ENCODE results near the gene TRAF3IP3.

TRAF3IP3 gene

GRCh38 chr1:209755926-209756614 is at the start of gene TRAF3IP3:
Gene TRAF3IP3, plus strand, starts transcription at chr1:209756053. Its CDS starts 3,987 bp downstream, at chr1:209760040.
- DNase-seq, result peak; percentile 82 to 83

- DNase-seq, result no peak
These were observed 49.2 kb upstream of the TRAF3IP3 start for GRCh38 chr1:209706622-209707021.

- DNase-seq, result no peak
These were observed 48.5 kb upstream of the TRAF3IP3 start for GRCh38 chr1:209707308-209707707.

GRCh38 chr1:209708297-209708696 is 47.6 kb upstream of the TRAF3IP3 start:
- no peak for DNase-seq

- DNase-seq, result no peak
These were observed 45.8 kb upstream of the TRAF3IP3 start for GRCh38 chr1:209710093-209710492.

- no peak for DNase-seq
These were observed 45.0 kb upstream of the TRAF3IP3 start for GRCh38 chr1:209710847-209711246.

GRCh38 chr1:209714338-209714737 is 41.5 kb upstream of the TRAF3IP3 start:
- no peak for DNase-seq

- DNase-seq, result no peak
These were observed 40.5 kb upstream of the TRAF3IP3 start for GRCh38 chr1:209715314-209715713.

- DNase-seq, result no peak
These were observed 38.0 kb upstream of the TRAF3IP3 start for GRCh38 chr1:209717818-209718217.

- DNase-seq, result no peak
These were observed 35.5 kb upstream of the TRAF3IP3 start for GRCh38 chr1:209720326-209720725.

GRCh38 chr1:209720826-209721225 is 35.0 kb upstream of the TRAF3IP3 start:
- DNase-seq, result no peak

GRCh38 chr1:209721323-209721722 is 34.5 kb upstream of the TRAF3IP3 start:
- no peak for DNase-seq

- no peak for DNase-seq
These were observed 32.6 kb upstream of the TRAF3IP3 start for GRCh38 chr1:209723265-209723664.

GRCh38 chr1:209723756-209724693 is 31.8 kb upstream of the TRAF3IP3 start:
- DNase-seq, result no peak

GRCh38 chr1:209727286-209727685 is 28.6 kb upstream of the TRAF3IP3 start:
- no peak for DNase-seq

GRCh38 chr1:209727785-209728184 is 28.1 kb upstream of the TRAF3IP3 start:
- no peak for DNase-seq

GRCh38 chr1:209728466-209728865 is 27.4 kb upstream of the TRAF3IP3 start:
- no peak for DNase-seq

- no peak for DNase-seq
These were observed 26.4 kb upstream of the TRAF3IP3 start for GRCh38 chr1:209729436-209729835.

- no peak for DNase-seq
These were observed 23.1 kb upstream of the TRAF3IP3 start for GRCh38 chr1:209732725-209733124.

- no peak for DNase-seq
These were observed 22.3 kb upstream of the TRAF3IP3 start for GRCh38 chr1:209733409-209734192.

- no peak for DNase-seq
These were observed 19.2 kb upstream of the TRAF3IP3 start for GRCh38 chr1:209736490-209737117.

- DNase-seq, result no peak
These were observed 18.7 kb upstream of the TRAF3IP3 start for GRCh38 chr1:209737118-209737505.

- no peak for DNase-seq
These were observed 17.6 kb upstream of the TRAF3IP3 start for GRCh38 chr1:209738270-209738669.
